GM18951 (cell line): Measurements from ENCODE around the gene MAT2A.

Source experiments
- POLR2A ChIP-seq: IDR thresholded peaks from 4 replicates; pipeline ENCODE4 v1.6.1; 2011; ENCODE audit warnings: mild to moderate bottlenecking; ENCODE audit not compliant: insufficient read length, insufficient read depth; ENCODE audit errors: extremely low read depth
- in situ Hi-C: fragments of 300-500 bp; cut with MboI; formaldehyde crosslinking; loops from one replicate; pipeline ENCODE4 v1.12.0; 2022; ENCODE audit warnings: low sequenced_read_pairs, mixed read lengths, inconsistent platforms; ENCODE audit not compliant: unreplicated experiment

Gene MAT2A

DNA sequence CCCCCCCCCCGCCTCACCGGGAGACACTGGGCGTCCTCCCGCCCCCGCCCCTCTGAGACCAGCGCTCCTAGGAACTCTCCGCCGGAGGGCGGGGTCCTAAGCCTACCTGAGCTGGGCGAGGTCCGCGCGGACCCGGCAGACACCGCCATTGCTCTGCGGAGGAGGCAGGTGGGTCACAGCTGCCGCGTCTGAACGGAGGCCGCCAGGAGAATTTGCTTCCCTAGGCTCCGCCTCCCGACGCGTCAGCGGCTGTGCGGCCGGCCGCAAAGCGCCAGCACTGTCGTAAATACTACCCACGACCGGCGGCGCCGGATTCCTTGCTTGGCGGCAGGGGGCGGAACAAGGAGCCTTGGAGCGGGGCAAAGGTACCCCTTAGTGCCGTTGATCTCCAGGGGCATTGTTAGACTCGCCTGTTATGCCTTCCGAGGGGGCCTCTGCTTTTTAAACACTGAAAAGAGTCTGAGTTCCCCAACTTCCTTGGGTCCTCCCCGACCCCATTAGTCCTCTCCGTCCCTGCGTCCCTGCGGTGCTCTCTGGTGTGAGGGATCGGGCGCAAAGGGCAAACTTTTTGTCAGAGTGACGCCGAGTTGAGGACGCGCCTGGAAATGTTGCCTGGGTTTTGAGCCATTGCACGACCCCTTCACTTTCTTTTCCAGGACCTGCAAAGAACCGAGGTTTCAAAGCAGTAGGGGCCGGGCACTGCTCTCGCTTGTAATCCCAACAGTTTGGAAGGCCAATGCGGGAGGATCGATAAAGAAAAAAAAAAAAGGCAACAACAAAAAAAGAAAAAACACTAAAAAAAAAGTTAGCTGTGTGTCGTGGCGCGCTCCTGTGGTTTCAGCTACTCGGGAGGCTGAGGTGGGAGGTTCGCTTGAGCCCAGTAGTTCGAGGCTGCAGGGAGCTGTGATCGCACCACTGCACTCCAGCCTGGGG is 22.6 kb downstream of the MAT2A start, which contains the start of gene GGCX:
GGCX (minus strand) TSS at position 214 of the 933 bp plus-strand sequence; CDS start at position 149, 65 bp downstream.
- peak; percentile 95 for TF ChIP-seq POLR2A
- in situ Hi-C loops: no loop called here

- no peak for TF ChIP-seq POLR2A
- in situ Hi-C loops: no loop called here
These were observed 25.2 kb downstream of the MAT2A start for GRCh38 chr2:85564144-85564563.

- TF ChIP-seq POLR2A: no peak
- in situ Hi-C loops: no loop called here
These were observed 27.3 kb downstream of the MAT2A start for GRCh38 chr2:85566265-85566664.

- in situ Hi-C loops: no loop called here
- TF ChIP-seq POLR2A: no peak
These were observed 36.8 kb downstream of the MAT2A start for GRCh38 chr2:85575739-85576138.

DNA sequence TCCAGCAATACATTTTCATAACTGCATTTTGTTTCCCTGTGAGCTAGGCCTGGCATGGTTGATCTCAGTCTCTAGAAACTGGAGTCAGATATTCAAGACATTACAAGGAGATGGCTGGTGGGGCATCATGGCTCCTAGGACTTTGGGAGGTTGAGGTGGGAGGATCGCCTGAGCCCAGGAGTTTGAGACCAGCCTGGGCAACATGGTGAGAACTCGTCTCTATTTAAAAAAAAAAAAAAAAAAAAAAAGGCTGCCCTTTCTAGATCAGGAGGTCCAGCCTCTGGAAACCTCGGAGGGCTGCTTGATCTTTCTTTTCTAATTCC is 38.1 kb downstream of the MAT2A start:
- in situ Hi-C loops: no loop called here
- TF ChIP-seq POLR2A: no peak

DNA sequence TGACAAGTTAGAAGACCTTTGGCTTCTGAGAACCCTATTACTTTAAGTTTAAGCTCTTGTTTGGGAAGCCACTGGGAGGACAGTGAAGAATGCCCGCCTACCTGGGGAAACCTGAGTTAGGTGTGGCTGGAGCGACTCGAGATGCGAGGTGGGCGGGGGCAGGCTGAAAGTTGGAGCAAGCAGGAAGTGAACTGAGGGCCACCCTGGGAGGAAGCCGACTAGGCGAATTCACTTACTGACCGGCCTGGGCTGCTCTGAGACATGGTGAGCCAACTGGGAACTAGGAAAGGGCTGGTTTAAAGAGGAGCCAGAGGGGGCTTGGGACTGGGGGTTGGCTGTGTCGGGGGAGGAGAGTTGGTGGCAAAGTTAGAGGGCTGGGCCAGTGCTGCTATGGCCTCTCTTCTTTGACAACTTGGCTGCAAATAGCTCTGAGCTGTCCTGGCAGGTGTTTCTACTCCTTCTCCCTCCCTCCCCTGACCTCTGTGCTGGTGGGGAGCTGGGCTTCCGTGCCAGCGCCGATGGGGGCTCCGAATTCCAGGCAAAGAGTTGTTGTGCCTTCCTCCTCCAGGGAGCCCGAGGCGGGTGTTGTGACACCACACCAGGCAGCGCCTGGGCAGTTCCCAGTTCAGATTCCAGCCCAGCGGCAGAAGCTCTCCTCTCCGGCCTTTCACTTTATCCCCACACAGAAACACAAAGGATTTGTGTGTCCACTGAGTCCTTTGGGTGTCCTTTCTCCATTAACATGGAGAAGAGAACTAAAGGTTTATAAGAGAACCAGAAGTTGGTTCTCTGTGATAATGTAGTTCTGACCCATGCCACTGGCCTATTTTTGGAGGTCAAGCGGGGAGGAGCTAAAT is 38.6 kb downstream of the MAT2A start, which contains the start of gene VAMP8:
VAMP8 (plus strand) TSS at position 201 of the 857 bp plus-strand sequence; CDS start at position 262, 61 bp downstream.
- in situ Hi-C loops: no loop called here
- peak; percentile 65 for TF ChIP-seq POLR2A

DNA sequence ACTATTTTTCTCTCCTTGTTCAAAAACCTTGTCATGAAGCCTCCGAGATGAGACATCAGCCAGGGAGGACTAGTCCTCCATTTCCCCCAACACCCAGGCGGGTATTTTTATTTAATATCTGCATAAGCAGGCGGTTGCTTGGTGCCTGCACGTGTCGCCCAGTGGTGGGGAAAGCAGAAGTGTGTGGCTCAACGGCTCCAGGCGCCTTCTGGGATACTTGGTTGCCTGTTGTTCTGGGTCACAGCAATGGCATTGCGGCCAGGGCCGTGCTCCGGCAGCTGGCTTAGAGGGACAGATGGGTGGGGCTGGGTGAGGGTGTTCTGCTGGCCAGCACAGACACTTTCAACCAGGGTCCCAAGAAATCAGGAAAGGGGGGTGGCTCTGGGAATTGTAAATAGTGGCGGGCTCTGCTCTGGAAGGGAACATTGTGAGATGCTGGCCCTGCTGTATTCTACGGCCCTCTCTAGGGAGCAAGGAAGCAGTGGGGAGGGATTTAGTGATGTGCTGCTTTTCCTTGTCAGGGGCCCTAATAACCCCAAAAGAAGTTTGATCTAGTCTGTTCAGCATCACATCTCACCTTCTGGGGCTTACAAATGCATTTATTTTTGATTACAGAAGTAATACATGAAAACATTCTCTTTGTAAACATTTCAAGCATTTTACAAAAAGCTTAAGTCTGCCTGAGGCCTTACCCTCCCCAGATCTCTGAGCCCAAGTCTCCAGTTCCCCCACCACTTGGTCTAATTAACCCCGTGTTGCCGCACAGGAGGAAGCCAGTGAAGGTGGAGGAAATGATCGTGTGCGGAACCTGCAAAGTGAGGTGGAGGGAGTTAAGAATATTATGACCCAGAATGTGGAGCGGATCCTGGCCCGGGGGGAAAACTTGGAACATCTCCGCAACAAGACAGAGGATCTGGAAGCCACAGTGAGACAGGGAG is 39.5 kb downstream of the MAT2A start:
- in situ Hi-C loops: no loop called here
- no peak for TF ChIP-seq POLR2A

- no peak for TF ChIP-seq POLR2A
- in situ Hi-C loops: no loop called here
These were observed 40.4 kb downstream of the MAT2A start for GRCh38 chr2:85579266-85579935.

GRCh38 chr2:85580206-85580605 is 41.2 kb downstream of the MAT2A start:
- no peak for TF ChIP-seq POLR2A

GRCh38 chr2:85582492-85582891 is 43.5 kb downstream of the MAT2A start:
- TF ChIP-seq POLR2A: no peak
- in situ Hi-C loops: no loop called here

More at GRCh38 chr2:85580206-85580605, 41.2 kb downstream of the MAT2A start:
- in situ Hi-C loops: no loop called here

- in situ Hi-C loops: no loop called here
- TF ChIP-seq POLR2A: no peak
These were observed 44.8 kb downstream of the MAT2A start for GRCh38 chr2:85583667-85584353.
